ENCODE data around the gene TICRR.

GRCh38 chr15:89550427-89550826 is 24.8 kb upstream of the TICRR start:
- no peak for TF ChIP-seq CTCF (IDR thresholded peaks at IDR 0.05; ENCODE audit: poor library complexity)
- no peak for TF ChIP-seq EZH2 (IDR thresholded peaks at IDR 0.05; ENCODE audit: borderline replicate concordance)

All from hepatocyte (in vitro differentiated cells).